GM21619 (cell line): ENCODE data around the gene ZFYVE28.

Experiments used
- ATAC-seq: cut with Tn5 transposase; IDR thresholded peaks from one replicate; pipeline ENCODE4 v1.9.1; 2021; ENCODE audit not compliant: unreplicated experiment

Gene ZFYVE28

GRCh38 chr4:2291705-2292645 is 126.5 kb downstream of the ZFYVE28 start:
- no peak for ATAC-seq

GRCh38 chr4:2290974-2291704 is 127.3 kb downstream of the ZFYVE28 start:
- no peak for ATAC-seq

GRCh38 chr4:2290488-2290887 is 128.0 kb downstream of the ZFYVE28 start:
- ATAC-seq, result no peak

GRCh38 chr4:2289955-2290333 is 128.5 kb downstream of the ZFYVE28 start:
- no peak for ATAC-seq

GRCh38 chr4:2289311-2289954 is 129.0 kb downstream of the ZFYVE28 start:
- no peak for ATAC-seq

- ATAC-seq, result no peak
These were observed 130.3 kb downstream of the ZFYVE28 start for GRCh38 chr4:2288051-2288541.

GRCh38 chr4:2287594-2287915 is 130.9 kb downstream of the ZFYVE28 start:
- no peak for ATAC-seq

- no peak for ATAC-seq
These were observed 131.4 kb downstream of the ZFYVE28 start for GRCh38 chr4:2286904-2287593.

GRCh38 chr4:2285613-2286381 is 132.6 kb downstream of the ZFYVE28 start:
- no peak for ATAC-seq

- ATAC-seq, result no peak
These were observed 133.4 kb downstream of the ZFYVE28 start for GRCh38 chr4:2284934-2285612.

GRCh38 chr4:2284161-2284933 is 134.1 kb downstream of the ZFYVE28 start:
- no peak for ATAC-seq

- no peak for ATAC-seq
These were observed 135.2 kb downstream of the ZFYVE28 start for GRCh38 chr4:2283199-2283711.

- peak; percentile 81 for ATAC-seq
These were observed 136.7 kb downstream of the ZFYVE28 start for GRCh38 chr4:2281575-2282343.

GRCh38 chr4:2280531-2281300 is 137.7 kb downstream of the ZFYVE28 start:
- ATAC-seq, result no peak

GRCh38 chr4:2277956-2278355 is 140.5 kb downstream of the ZFYVE28 start:
- ATAC-seq, result no peak

GRCh38 chr4:2276581-2277325 is 141.7 kb downstream of the ZFYVE28 start:
- no peak for ATAC-seq
